Body of pancreas (tissue), 4 donors: Measurements from ENCODE around the gene SHFL. TPM values are rescaled to one million over a fixed set of nuclear protein-coding genes. Genes with fewer than 3 reads are reported as not detected.

Experiments used
- ATAC-seq: fragments of 150-250 bp; one replicate; pipeline ENCODE4 v1.9.1; 2016
- DNase-seq, 4 donors: peaks; one replicate each; pipeline ENCODE4 v3.0.0-alpha.2; 2019
- H3K27ac ChIP-seq, 4 donors: fragments of 200-600 bp; sonication (generic); 1 replicate in 3 of 4; 2 replicates in 1 of 4; pipeline versions ENCODE4 v1.5.1 to v1.6.1; 2016 to 2019; ENCODE audit warnings: mild to moderate bottlenecking in 1 of 4, mixed read lengths in 1 of 4, moderate library complexity in 1 of 4
- H3K27me3 ChIP-seq, 2 donors: fragments of 200-600 bp; sonication (generic); one replicate each; pipeline ENCODE4 v1.6.0; 2016; ENCODE audit warnings: mild to moderate bottlenecking in 1 of 2
- H3K36me3 ChIP-seq, 2 donors: fragments of 200-600 bp; sonication (generic); replicated peaks in 1 of 2; 2 replicates each; pipeline ENCODE4 v1.5.1; 2016; ENCODE audit warnings: low read depth in 2 of 2; ENCODE audit not compliant: insufficient read depth in 1 of 2
- H3K4me1 ChIP-seq: fragments of 200-600 bp; sonication (generic); one replicate; pipeline ENCODE4 v1.6.0; 2016
- H3K4me3 ChIP-seq, 2 donors: fragments of 200-600 bp; sonication (generic); 1 replicate in 1 of 2; 2 replicates in 1 of 2; pipeline ENCODE4 v1.5.1; 2016 to 2019
- H3K9me3 ChIP-seq, 3 donors: fragments of 200-600 bp; sonication (generic); 1 replicate in 2 of 3; 2 replicates in 1 of 3; pipeline ENCODE4 v1.5.1; 2016
- CTCF ChIP-seq, 7 experiments: fragments of 450-650 bp in 4 of 7; fragments of 200-600 bp in 3 of 7; sonication (generic) in 3 of 7; IDR thresholded peaks; one replicate each; pipeline ENCODE4 v1.5.1; 2016 to 2019; ENCODE audit warnings: antibody characterized with exemption in 7 of 7
- POLR2A ChIP-seq, 3 donors: fragments of 450-650 bp; IDR thresholded peaks; one replicate each; pipeline ENCODE4 v1.6.1; 2016; ENCODE audit warnings: antibody characterized with exemption in 3 of 3, mild to moderate bottlenecking in 2 of 3
- WGBS, 2 donors: methylation state at CpG; one replicate each; pipeline ENCODE4 v1.1.5; 2017; 5-methylcytosine and 5-hydroxymethylcytosine counted together
- intact Hi-C: fragments of 100-400 bp; cut with DNase I; formaldehyde crosslinking; loops from one replicate; pipeline ENCODE4 v1.15.1; 2023
- total RNA-seq, 2 donors: library from RNA; depleted of rRNA; stranded (reverse); fragments of >200 nt; gene quantifications; one replicate each; pipeline ENCODE4 v1.1.0, GENCODE V29; 2016

Gene SHFL
- total RNA-seq, 2 donors from 2014 or later, result 19.1 to 21.0 TPM

GRCh38 chr19:10113964-10114650, 28.0 kb downstream of the SHFL start:
- intact Hi-C loops, result loop anchor here (5.0 kb wide), 1 partner anchor 187 kb away; no protein-coding TSS in a partner anchor
- WGBS, 2 donors, result 80 to 88% methylated on average over 10 to 32 of the region's 43 CpGs
- Histone ChIP-seq H3K4me1 (peaks cover 25% of the 10 kb centered on the region), H3K9me3 (no peaks in the 10 kb centered on the region), H3K4me3 (no peak overlapping the region), H3K27ac (no peak overlapping the region), H3K36me3 (peaks cover 24 to 44% of the 10 kb centered on the region in 2 donors), H3K27me3 (no peaks in the 10 kb centered on the region)
- TF ChIP-seq CTCF (IDR thresholded peaks at IDR 0.05), result no peak
- no peak for TF ChIP-seq POLR2A (IDR thresholded peaks at IDR 0.05)
- peak; percentile 5 for ATAC-seq
- peak in 1 of 4 donors; percentile 40 for DNase-seq

GRCh38 chr19:10114651-10115391, 28.7 kb downstream of the SHFL start:
- Histone ChIP-seq H3K4me3 (no peak overlapping the region), H3K27ac (no peak overlapping the region), H3K9me3 (no peaks in the 10 kb centered on the region), H3K36me3 (peaks cover 22 to 40% of the 10 kb centered on the region in 2 donors), H3K27me3 (no peaks in the 10 kb centered on the region), H3K4me1 (peaks cover 26% of the 10 kb centered on the region)
- ATAC-seq (no peak), DNase-seq (no peak)
- 70 to 81% methylated on average over 8 to 21 of the region's 26 CpGs for WGBS, 2 donors
- intact Hi-C loops, result loop anchor here (5.0 kb wide), 1 partner anchor 188 kb away; no protein-coding TSS in a partner anchor
- no peak for TF ChIP-seq POLR2A (IDR thresholded peaks at IDR 0.05)
- no peak for TF ChIP-seq CTCF (IDR thresholded peaks at IDR 0.05)

GRCh38 chr19:10115392-10116084, 29.4 kb downstream of the SHFL start:
- TF ChIP-seq POLR2A (IDR thresholded peaks at IDR 0.05), result no peak
- TF ChIP-seq CTCF (IDR thresholded peaks at IDR 0.05), result no peak
- H3K4me1 ChIP-seq, result peaks cover 26% of the 10 kb centered on the region
- H3K27me3 ChIP-seq, result no peaks in the 10 kb centered on the region
- intact Hi-C loops, result no loop called here
- no peaks in the 10 kb centered on the region for H3K9me3 ChIP-seq
- no peak for ATAC-seq
- no peak overlapping the region for H3K4me3 ChIP-seq
- H3K27ac ChIP-seq, result no peak overlapping the region
- no peak for DNase-seq
- 83% methylated on average over 14 to 37 of the region's 45 CpGs for WGBS, 2 donors
- H3K36me3 ChIP-seq, result peaks cover 18 to 33% of the 10 kb centered on the region in 2 donors

- DNase-seq, result no peak
- Histone ChIP-seq H3K4me3 (no peak overlapping the region), H3K36me3 (peaks cover 13 to 26% of the 10 kb centered on the region in 2 donors), H3K27ac (no peak overlapping the region), H3K27me3 (no peaks in the 10 kb centered on the region), H3K4me1 (peaks cover 26% of the 10 kb centered on the region), H3K9me3 (no peaks in the 10 kb centered on the region)
- no peak for TF ChIP-seq CTCF (IDR thresholded peaks at IDR 0.05)
- TF ChIP-seq POLR2A (IDR thresholded peaks at IDR 0.05), result no peak
- 82 to 94% methylated on average over 24 to 35 of the region's 35 CpGs for WGBS, 2 donors
- ATAC-seq, result no peak
- intact Hi-C loops, result no loop called here
Measured at GRCh38 chr19:10116085-10116865, 30.2 kb downstream of the SHFL start.
